Measurements from ENCODE around the gene PRXL2A. TPM values are rescaled to one million over a fixed set of nuclear protein-coding genes. Genes with fewer than 3 reads are reported as not detected.
A peak's percentile ranks its signal among the peaks of the same experiment; 100 is the strongest.

PRXL2A gene
- total and polyA plus RNA-seq, 10 of the 15 experiments (the other 5 are each of a cell fraction or from before 2014, with no cell fraction given), result 2.8 to 15.6 (median 11.1) TPM

DNA sequence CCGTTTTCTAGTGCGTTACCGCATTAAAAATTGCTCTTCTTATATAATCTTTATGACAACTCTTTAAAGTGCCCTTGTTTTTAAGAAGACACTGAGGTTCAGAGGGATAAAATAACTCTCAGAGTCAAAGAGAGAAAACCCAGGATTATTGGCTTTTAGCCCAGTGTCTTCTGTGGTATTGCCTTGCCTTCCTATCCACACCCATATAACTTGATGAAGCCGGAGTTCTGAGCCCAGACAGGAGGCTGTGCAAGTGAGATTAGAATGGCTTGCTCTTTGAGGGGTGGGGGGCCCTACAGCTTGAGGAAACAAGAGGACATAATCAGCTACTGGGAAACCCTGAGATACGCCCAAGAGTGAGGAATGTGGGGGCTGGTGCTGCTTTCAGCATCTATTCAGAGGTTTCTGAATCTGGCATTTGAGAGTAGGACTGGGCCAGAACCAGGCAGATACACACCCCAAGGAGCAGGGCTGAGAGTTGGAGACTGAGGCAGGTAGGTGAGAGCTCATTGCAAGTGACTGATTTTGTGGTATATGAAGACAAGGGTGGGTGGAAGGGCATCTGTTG, 2.3 kb downstream of the PRXL2A start:
- 89% methylated on average over 5 of the region's 5 CpGs for WGBS (ENCODE audit: insufficient coverage, insufficient replicate concordance, low lambda C conversion rate, missing lambda C conversion rate)
- H3K9ac ChIP-seq (ENCODE audit: control insufficient read depth, insufficient read depth, low read length), result no peak overlapping the region
- intact Hi-C loops (cut with micrococcal nuclease; ENCODE audit: unreplicated experiment) (no loop called here), in situ Hi-C loops (cut with MboI) (no loop called here)
- H3K27ac ChIP-seq (ENCODE audit: control insufficient read depth, insufficient read depth), result no peak overlapping the region
- H3K4me2 ChIP-seq (ENCODE audit: control insufficient read depth, insufficient read depth), result no peak overlapping the region
- TSS peak; percentile 47 for BruUV-seq (replicated peaks)
- H3K4me3 ChIP-seq, result no peak overlapping the region
- H3K4me1 ChIP-seq (ENCODE audit: control insufficient read depth, insufficient read depth, low read length), result no peaks in the 10 kb centered on the region; the same call in 1 of the 2 replicates
- no peaks in the 10 kb centered on the region for H3K79me2 ChIP-seq (ENCODE audit: control insufficient read depth, insufficient read depth, low read length)
- CTCF ChIA-PET, result interaction anchor here (1.0 to 1.8 kb wide), 4 partner anchors 9 to 95 kb away, joined by 4 to 6 read pairs (median 6); no protein-coding TSS in a partner anchor
- H3K27me3 ChIP-seq (replicated peaks in 1 of 2; ENCODE audit: control insufficient read depth in 2 of 2, insufficient read depth in 2 of 2, low read length in 1 of 2), result peaks cover 0 to 3% of the 10 kb centered on the region in 2 experiments; a peak in 2 of 4 replicates
- no peak overlapping the region for H2AFZ ChIP-seq (ENCODE audit: control insufficient read depth, low read depth, low read length)
- SMC1A ChIA-PET (ENCODE audit: uncharacterized antibody, unreplicated experiment), result interaction anchor here (0.8 to 2.7 kb wide), 4 partner anchors 10 to 38 kb away, joined by 3 to 8 read pairs (median 4); no protein-coding TSS in a partner anchor
- RAD21 ChIA-PET (ENCODE audit: unreplicated experiment), result no interaction called here
- H3K9me3 ChIP-seq (replicated peaks; ENCODE audit: control insufficient read depth, insufficient read depth, low read length), result no peaks in the 10 kb centered on the region
- no peaks in the 10 kb centered on the region for H4K20me1 ChIP-seq (ENCODE audit: control insufficient read depth, insufficient read depth)
- no peak for ATAC-seq
- no peaks in the 10 kb centered on the region for H3K36me3 ChIP-seq (ENCODE audit: control insufficient read depth in 2 of 2, insufficient read depth in 2 of 2, low read length in 1 of 2)
- no peak for DNase-seq (ENCODE audit: low read depth, low spot score)
- POLR2A ChIA-PET, result no interaction called here
- no peak for FAIRE-seq
- TF ChIP-seq HSF1 (IDR thresholded peaks at IDR 0.05; ENCODE audit: low read depth, low read length), result no peak
- TF ChIP-seq, protein P1, sequence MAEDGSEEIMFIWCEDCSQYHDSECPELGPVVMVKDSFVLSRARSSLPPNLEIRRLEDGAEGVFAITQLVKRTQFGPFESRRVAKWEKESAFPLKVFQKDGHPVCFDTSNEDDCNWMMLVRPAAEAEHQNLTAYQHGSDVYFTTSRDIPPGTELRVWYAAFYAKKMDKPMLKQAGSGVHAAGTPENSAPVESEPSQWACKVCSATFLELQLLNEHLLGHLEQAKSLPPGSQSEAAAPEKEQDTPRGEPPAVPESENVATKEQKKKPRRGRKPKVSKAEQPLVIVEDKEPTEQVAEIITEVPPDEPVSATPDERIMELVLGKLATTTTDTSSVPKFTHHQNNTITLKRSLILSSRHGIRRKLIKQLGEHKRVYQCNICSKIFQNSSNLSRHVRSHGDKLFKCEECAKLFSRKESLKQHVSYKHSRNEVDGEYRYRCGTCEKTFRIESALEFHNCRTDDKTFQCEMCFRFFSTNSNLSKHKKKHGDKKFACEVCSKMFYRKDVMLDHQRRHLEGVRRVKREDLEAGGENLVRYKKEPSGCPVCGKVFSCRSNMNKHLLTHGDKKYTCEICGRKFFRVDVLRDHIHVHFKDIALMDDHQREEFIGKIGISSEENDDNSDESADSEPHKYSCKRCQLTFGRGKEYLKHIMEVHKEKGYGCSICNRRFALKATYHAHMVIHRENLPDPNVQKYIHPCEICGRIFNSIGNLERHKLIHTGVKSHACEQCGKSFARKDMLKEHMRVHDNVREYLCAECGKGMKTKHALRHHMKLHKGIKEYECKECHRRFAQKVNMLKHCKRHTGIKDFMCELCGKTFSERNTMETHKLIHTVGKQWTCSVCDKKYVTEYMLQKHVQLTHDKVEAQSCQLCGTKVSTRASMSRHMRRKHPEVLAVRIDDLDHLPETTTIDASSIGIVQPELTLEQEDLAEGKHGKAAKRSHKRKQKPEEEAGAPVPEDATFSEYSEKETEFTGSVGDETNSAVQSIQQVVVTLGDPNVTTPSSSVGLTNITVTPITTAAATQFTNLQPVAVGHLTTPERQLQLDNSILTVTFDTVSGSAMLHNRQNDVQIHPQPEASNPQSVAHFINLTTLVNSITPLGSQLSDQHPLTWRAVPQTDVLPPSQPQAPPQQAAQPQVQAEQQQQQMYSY (CRISPR knock-in tag; IDR thresholded peaks at IDR 0.05), result no peak
- TF ChIP-seq MYC (IDR thresholded peaks at IDR 0.05; ENCODE audit: insufficient read depth, insufficient read length, insufficient replicate concordance, low read length, severe bottlenecking), result no peak
- TF ChIP-seq, protein P2, sequence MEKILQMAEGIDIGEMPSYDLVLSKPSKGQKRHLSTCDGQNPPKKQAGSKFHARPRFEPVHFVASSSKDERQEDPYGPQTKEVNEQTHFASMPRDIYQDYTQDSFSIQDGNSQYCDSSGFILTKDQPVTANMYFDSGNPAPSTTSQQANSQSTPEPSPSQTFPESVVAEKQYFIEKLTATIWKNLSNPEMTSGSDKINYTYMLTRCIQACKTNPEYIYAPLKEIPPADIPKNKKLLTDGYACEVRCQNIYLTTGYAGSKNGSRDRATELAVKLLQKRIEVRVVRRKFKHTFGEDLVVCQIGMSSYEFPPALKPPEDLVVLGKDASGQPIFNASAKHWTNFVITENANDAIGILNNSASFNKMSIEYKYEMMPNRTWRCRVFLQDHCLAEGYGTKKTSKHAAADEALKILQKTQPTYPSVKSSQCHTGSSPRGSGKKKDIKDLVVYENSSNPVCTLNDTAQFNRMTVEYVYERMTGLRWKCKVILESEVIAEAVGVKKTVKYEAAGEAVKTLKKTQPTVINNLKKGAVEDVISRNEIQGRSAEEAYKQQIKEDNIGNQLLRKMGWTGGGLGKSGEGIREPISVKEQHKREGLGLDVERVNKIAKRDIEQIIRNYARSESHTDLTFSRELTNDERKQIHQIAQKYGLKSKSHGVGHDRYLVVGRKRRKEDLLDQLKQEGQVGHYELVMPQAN (conservative IDR thresholded peaks at IDR 0.05), result no peak
- no peak for TF ChIP-seq IKZF1 (conservative IDR thresholded peaks at IDR 0.05)
- TF ChIP-seq IRF3 (IDR thresholded peaks at IDR 0.05), result no peak
- no peak for TF ChIP-seq BHLHE40 (IDR thresholded peaks at IDR 0.05; ENCODE audit: borderline replicate concordance in 1 of 2, low read depth in 2 of 2, low read length in 1 of 2)
- no peak for TF ChIP-seq CREM (IDR thresholded peaks at IDR 0.05; ENCODE audit: low read depth)
- TF ChIP-seq ELK1 (IDR thresholded peaks at IDR 0.05; ENCODE audit: low read depth, low read length), result no peak

Data from GM12878 (cell line).